ENCODE data around the gene DRD4. TPM values are rescaled to one million over a fixed set of nuclear protein-coding genes. Genes with fewer than 3 reads are reported as not detected.

The DRD4 gene
- total and polyA plus RNA-seq, 9 of the 15 experiments (the other 6 are each of a cell fraction or from before 2014, with no cell fraction given), result 0.04 to 0.95 (median 0.21) TPM; not detected in 5

GRCh38 chr11:673866-674265 is 36.8 kb downstream of the DRD4 start:
- no peaks in the 10 kb centered on the region for H3K4me1 ChIP-seq (replicated peaks in 1 of 2; ENCODE audit: control insufficient read depth in 2 of 2, insufficient read depth in 2 of 2, low read length in 2 of 2)
- BruUV-seq (replicated peaks), result no TSS peak
- H2AFZ ChIP-seq (ENCODE audit: low read depth, low read length), result no peak overlapping the region
- TF ChIP-seq HNRNPUL1 (IDR thresholded peaks at IDR 0.05; ENCODE audit: low read length), result no peak
- no peak for TF ChIP-seq MECOM (CRISPR knock-in tag; IDR thresholded peaks at IDR 0.05)
- in situ Hi-C loops (cut with MboI), result no loop called here
- H3K9me3 ChIP-seq (replicated peaks; ENCODE audit: control insufficient read depth, insufficient read depth, low read depth, low read length), result no peaks in the 10 kb centered on the region
- intact Hi-C loops (cut with micrococcal nuclease), result no loop called here
- ATAC-seq (no peak), DNase-seq (ENCODE audit: extremely low read depth in 1 of 4, low spot score in 3 of 4) (no peak), FAIRE-seq (no peak)
- no peaks in the 10 kb centered on the region for H4K20me1 ChIP-seq (replicated peaks; ENCODE audit: control insufficient read depth, insufficient read depth, low read length)
- WGBS (ENCODE audit: insufficient coverage, low coverage, missing lambda C conversion rate), result 97% methylated on average over 8 of the region's 8 CpGs
- ChIA-PET POLR2A (interaction anchor here (0.6 to 2.9 kb wide), 8 partner anchors 8 to 131 kb away, joined by 3 to 14 read pairs (median 3); partner anchors contain the start of genes DEAF1 and TMEM80), CTCF (ENCODE audit: low intra/inter-chr PET ratio) (no interaction called here)
- no peak overlapping the region for H3K9ac ChIP-seq (ENCODE audit: insufficient read depth in 1 of 2, low read depth in 2 of 2, low read length in 2 of 2)
- no peak overlapping the region for H3K4me2 ChIP-seq (ENCODE audit: insufficient read depth, low read length)
- no peaks in the 10 kb centered on the region for H3K9me1 ChIP-seq (ENCODE audit: control insufficient read depth, insufficient read depth, low read length)
- no peaks in the 10 kb centered on the region for H3K27me3 ChIP-seq (ENCODE audit: control insufficient read depth in 2 of 2, insufficient read depth in 2 of 2, low read length in 2 of 2)
- no peaks in the 10 kb centered on the region for H3K79me2 ChIP-seq (ENCODE audit: control insufficient read depth, insufficient read depth, low read length)
- H3K27ac ChIP-seq (ENCODE audit: extremely low read depth, low read depth, low read length), result no peak overlapping the region
- H3K4me3 ChIP-seq, result no peak overlapping the region
- H3K36me3 ChIP-seq (ENCODE audit: control insufficient read depth, insufficient read depth, low read length), result peaks cover 64% of the 10 kb centered on the region

DNA sequence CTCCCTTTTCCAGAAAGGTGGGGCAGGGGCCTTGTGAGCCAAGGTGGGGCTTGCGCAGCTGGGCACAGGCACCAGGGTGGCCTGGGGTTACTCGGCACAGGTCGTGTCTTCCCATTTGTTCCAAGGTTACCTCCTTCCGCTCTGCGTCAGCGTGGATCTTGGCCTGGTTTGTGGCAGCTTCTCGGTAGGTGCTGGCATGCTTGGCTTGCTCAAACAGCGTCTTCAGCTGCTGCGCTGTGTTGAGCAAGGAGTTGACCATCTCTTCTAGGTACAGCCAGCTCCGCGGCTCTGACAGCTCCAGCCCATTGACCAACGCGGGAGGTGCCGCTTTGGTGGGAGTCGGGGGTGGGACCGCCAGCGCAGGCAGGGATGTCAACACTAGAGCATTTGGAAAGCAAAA is 37.3 kb downstream of the DRD4 start:
- no TSS peak for BruUV-seq (replicated peaks)
- 89% methylated on average over 16 of the region's 17 CpGs for WGBS (ENCODE audit: insufficient coverage, low coverage, missing lambda C conversion rate)
- peaks cover 66% of the 10 kb centered on the region for H3K36me3 ChIP-seq (ENCODE audit: control insufficient read depth, insufficient read depth, low read length)
- TF ChIP-seq ETV5 (CRISPR knock-in tag; IDR thresholded peaks at IDR 0.05; ENCODE audit: low read depth) (no peak), NR3C1 (CRISPR knock-in tag; IDR thresholded peaks at IDR 0.05) (no peak), XRCC5 (IDR thresholded peaks at IDR 0.05; ENCODE audit: low read depth, low read length) (no peak), U2AF1 (optimal IDR thresholded peaks at IDR 0.05; ENCODE audit: low read depth, low read length) (no peak), HSF4 (CRISPR knock-in tag; IDR thresholded peaks at IDR 0.05; ENCODE audit: borderline replicate concordance) (no peak), TRIM24 (IDR thresholded peaks at IDR 0.05) (no peak), SMARCA4 (IDR thresholded peaks at IDR 0.05) (no peak), TAF1 (IDR thresholded peaks at IDR 0.05; ENCODE audit: control insufficient read depth, extremely low read depth, insufficient read depth, low read length, severe bottlenecking) (no peak), ZNF764 (CRISPR knock-in tag; IDR thresholded peaks at IDR 0.05; ENCODE audit: low read depth) (no peak)

More for the DNA sequence above, 37.3 kb downstream of the DRD4 start:
- no peak overlapping the region for H3K27ac ChIP-seq (ENCODE audit: extremely low read depth, low read depth, low read length)
- POLR2A ChIA-PET, result interaction anchor here (0.6 to 2.9 kb wide), 9 partner anchors 9 to 132 kb away, joined by 3 to 14 read pairs (median 3); partner anchors contain the start of genes DEAF1 and TMEM80
- ATAC-seq, result no peak
- H2AFZ ChIP-seq (ENCODE audit: low read depth, low read length), result no peak overlapping the region
- no peaks in the 10 kb centered on the region for H4K20me1 ChIP-seq (replicated peaks; ENCODE audit: control insufficient read depth, insufficient read depth, low read length)
- H3K79me2 ChIP-seq (ENCODE audit: control insufficient read depth, insufficient read depth, low read length), result no peaks in the 10 kb centered on the region
- intact Hi-C loops (cut with micrococcal nuclease) (no loop called here), in situ Hi-C loops (cut with MboI) (no loop called here)
- CTCF ChIA-PET (ENCODE audit: low intra/inter-chr PET ratio), result no interaction called here
- no peak overlapping the region for H3K4me2 ChIP-seq (ENCODE audit: insufficient read depth, low read length)
- no peak for FAIRE-seq
- no peak overlapping the region for H3K4me3 ChIP-seq
- H3K9me3 ChIP-seq (replicated peaks; ENCODE audit: control insufficient read depth, insufficient read depth, low read depth, low read length), result no peaks in the 10 kb centered on the region
- H3K9ac ChIP-seq (ENCODE audit: insufficient read depth in 1 of 2, low read depth in 2 of 2, low read length in 2 of 2), result no peak overlapping the region
- no peaks in the 10 kb centered on the region for H3K9me1 ChIP-seq (ENCODE audit: control insufficient read depth, insufficient read depth, low read length)
- no peak for DNase-seq (ENCODE audit: extremely low read depth in 1 of 4, low spot score in 3 of 4)
- no peaks in the 10 kb centered on the region for H3K27me3 ChIP-seq (ENCODE audit: control insufficient read depth in 2 of 2, insufficient read depth in 2 of 2, low read length in 2 of 2)
- H3K4me1 ChIP-seq (replicated peaks in 1 of 2; ENCODE audit: control insufficient read depth in 2 of 2, insufficient read depth in 2 of 2, low read length in 2 of 2), result peaks cover 0 to 2% of the 10 kb centered on the region in 2 experiments; a peak in 1 of 5 replicates
